HepG2 (cell line): Measurements from ENCODE around the gene CISD1. TPM values are rescaled to one million over a fixed set of nuclear protein-coding genes. Genes with fewer than 3 reads are reported as not detected.
A peak's percentile ranks its signal among the peaks of the same experiment; 100 is the strongest.

Experiments used
- ATAC-seq: fragments of 200-7000 bp; cut with Tn5 transposase; 3 replicates; pipeline ENCODE4 v1.9.1; 2020; ENCODE audit warnings: mild to moderate bottlenecking, moderate library complexity
- BruUV-seq: library from RNA; stranded (reverse); fragments of 400-500 nt; replicated peaks from 2 replicates; lab custom pipeline; 2021; lab: Mats Ljungman, UMichigan
- CTCF ChIA-PET: fragments of 300-600 bp; formaldehyde crosslinking; extraction: SDS; loops from one replicate; lab custom pipeline; 2021; ENCODE audit warnings: low total read pairs, inconsistent platforms, low intra/inter-chr PET ratio; lab: Yijun Ruan, JAX
- POLR2A ChIA-PET: fragments of 350-600 bp; sonication (Branson Sonifier 250); formaldehyde crosslinking; loops from one replicate; lab custom pipeline; 2020; ENCODE audit warnings: antibody characterized with exemption, inconsistent platforms; lab: Yijun Ruan, JAX
- DNase-seq: peaks from one replicate; pipeline ENCODE4 v3.0.0-alpha.2; 2015; ENCODE audit warnings: low spot score
- FAIRE-seq: peaks from 3 replicates; lab custom pipeline; 2011; peaks lifted over from hg19 to GRCh38; lab: Jason Lieb, UNC
- H2AFZ ChIP-seq: one replicate; pipeline ENCODE4 v1.6.1; 2011; ENCODE audit warnings: low read length, inconsistent platforms
- H3K27ac ChIP-seq: fragments of 300-600 bp; 3 replicates; pipeline ENCODE4 v1.8.0; 2011; ENCODE audit warnings: mixed run types, mild to moderate bottlenecking, mixed read lengths, low read length, inconsistent platforms; ENCODE audit not compliant: insufficient read depth; ENCODE audit errors: extremely low read length
- H3K27me3 ChIP-seq, 2 experiments: fragments of 200-600 bp in 1 of 2; 2 replicates in 1 of 2; 3 replicates in 1 of 2; pipeline versions ENCODE4 v1.6.0 to v1.8.0; 2011; ENCODE audit warnings: low read length in 2 of 2, mild to moderate bottlenecking in 2 of 2, moderate library complexity in 2 of 2, inconsistent platforms in 1 of 2; ENCODE audit not compliant: insufficient read depth in 2 of 2, control insufficient read depth in 1 of 2
- H3K36me3 ChIP-seq, 2 experiments: fragments of 200-600 bp in 1 of 2; replicated peaks in 1 of 2; 2 replicates in 1 of 2; 3 replicates in 1 of 2; pipeline versions ENCODE4 v1.5.1 to v1.8.0; 2011; ENCODE audit warnings: low read length in 2 of 2, inconsistent platforms in 1 of 2; ENCODE audit not compliant: insufficient read depth in 2 of 2, control insufficient read depth in 1 of 2
- H3K4me1 ChIP-seq: 2 replicates; pipeline ENCODE4 v1.5.1; 2012; ENCODE audit warnings: low read length, inconsistent platforms; ENCODE audit not compliant: insufficient read depth
- H3K4me2 ChIP-seq: 2 replicates; pipeline ENCODE4 v1.6.0; 2011; ENCODE audit warnings: low read depth, low read length, inconsistent platforms
- H3K4me3 ChIP-seq, 3 experiments: fragments of 200-600 bp in 1 of 3; sonication (generic), shearing (Covaris generic) in 1 of 3; replicated peaks in 1 of 3; 2 replicates each; pipeline ENCODE4 v1.5.1; 2011 to 2016; ENCODE audit warnings: low read length in 3 of 3, inconsistent platforms in 2 of 3, low read depth in 2 of 3, mild to moderate bottlenecking in 2 of 3, control low read depth in 1 of 3, mixed read lengths in 1 of 3; ENCODE audit not compliant: insufficient read depth in 1 of 3
- H3K79me2 ChIP-seq: one replicate; pipeline ENCODE4 v1.6.1; 2011; ENCODE audit warnings: low read length, inconsistent platforms; ENCODE audit not compliant: insufficient read depth
- H3K9ac ChIP-seq: 2 replicates; pipeline ENCODE4 v1.6.0; 2011; ENCODE audit warnings: mild to moderate bottlenecking, low read depth, low read length, inconsistent platforms; ENCODE audit not compliant: insufficient read depth
- H3K9me3 ChIP-seq: 2 replicates; pipeline ENCODE4 v1.5.1; 2012; ENCODE audit warnings: mild to moderate bottlenecking, low read length
- H4K20me1 ChIP-seq: 2 replicates; pipeline ENCODE4 v1.6.0; 2011; ENCODE audit warnings: inconsistent platforms, mild to moderate bottlenecking, low read length, moderate library complexity; ENCODE audit not compliant: insufficient read depth
- ARID3A ChIP-seq: IDR thresholded peaks from 2 replicates; pipeline ENCODE4 v1.6.1; 2012; ENCODE audit warnings: low read depth, low read length, improper control_type of control experiment
- DMAP1 ChIP-seq: IDR thresholded peaks from 2 replicates; pipeline ENCODE4 v1.6.1; 2016
- ETV5 ChIP-seq: IDR thresholded peaks from 2 replicates; pipeline ENCODE4 v1.6.1; 2018; ENCODE audit warnings: missing biosample characterization, missing genetic modification reagents, inconsistent platforms, borderline replicate concordance
- FLYWCH1 ChIP-seq: sonication (generic); formaldehyde crosslinking; IDR thresholded peaks from 2 replicates; pipeline ENCODE4 v1.8.1; 2023; ENCODE audit warnings: mild to moderate bottlenecking, missing genetic modification reagents
- GLI4 ChIP-seq: sonication (generic); formaldehyde crosslinking; IDR thresholded peaks from 2 replicates; pipeline ENCODE4 v1.5.1; 2020; ENCODE audit warnings: missing genetic modification reagents, mild to moderate bottlenecking, moderate library complexity, borderline replicate concordance
- MBD4 ChIP-seq: IDR thresholded peaks from 2 replicates; pipeline ENCODE4 v1.6.1; 2012; ENCODE audit warnings: low read length, inconsistent platforms, borderline replicate concordance
- MIXL1 ChIP-seq: IDR thresholded peaks from 2 replicates; pipeline ENCODE4 v1.6.1; 2016
- POGK ChIP-seq: sonication (generic); formaldehyde crosslinking; conservative IDR thresholded peaks from 2 replicates; pipeline ENCODE4 v1.8.0; 2022; ENCODE audit warnings: mild to moderate bottlenecking, moderate library complexity, missing genetic modification reagents
- PRMT3 ChIP-seq: sonication (generic); formaldehyde crosslinking; IDR thresholded peaks from 2 replicates; pipeline ENCODE4 v1.8.1; 2022; ENCODE audit warnings: low read depth, mild to moderate bottlenecking, moderate library complexity, missing genetic modification reagents, borderline replicate concordance
- RAD21 ChIP-seq: fragments of 450-650 bp; formaldehyde crosslinking; IDR thresholded peaks from 2 replicates; pipeline ENCODE4 v1.5.0; 2020; ENCODE audit warnings: mild to moderate bottlenecking
- RFX5 ChIP-seq: IDR thresholded peaks from 2 replicates; pipeline ENCODE4 v1.6.1; 2011; ENCODE audit warnings: low read depth, low read length, improper control_type of control experiment
- SMC3 ChIP-seq: IDR thresholded peaks from 2 replicates; pipeline ENCODE4 v1.6.1; 2011; ENCODE audit warnings: low read length, improper control_type of control experiment
- STAG1 ChIP-seq: sonication (generic); formaldehyde crosslinking; IDR thresholded peaks from 2 replicates; pipeline ENCODE4 v1.4.0; 2020; ENCODE audit warnings: missing genetic modification reagents
- TFAP4 ChIP-seq: sonication (generic); IDR thresholded peaks from 2 replicates; pipeline ENCODE4 v1.6.1; 2016; ENCODE audit warnings: low read depth, borderline replicate concordance
- TOE1 ChIP-seq: sonication (generic); formaldehyde crosslinking; IDR thresholded peaks from 2 replicates; pipeline ENCODE4 v1.4.0; 2020; ENCODE audit warnings: mild to moderate bottlenecking, missing genetic modification reagents
- ZBTB42 ChIP-seq: sonication (generic); formaldehyde crosslinking; IDR thresholded peaks from 2 replicates; pipeline ENCODE4 v1.5.0; 2020; ENCODE audit warnings: mild to moderate bottlenecking, missing genetic modification reagents
- ZNF512 ChIP-seq: sonication (generic); formaldehyde crosslinking; IDR thresholded peaks from 2 replicates; pipeline ENCODE4 v1.4.0; 2020; ENCODE audit warnings: mild to moderate bottlenecking, missing genetic modification reagents
- ZNF891 ChIP-seq: sonication (generic); formaldehyde crosslinking; IDR thresholded peaks from 2 replicates; pipeline ENCODE4 v1.5.0; 2020; ENCODE audit warnings: mild to moderate bottlenecking, missing genetic modification reagents
- WGBS: methylation state at CpG from one replicate; pipeline ENCODE4 v1.1.6; 2017; ENCODE audit warnings: low lambda C conversion rate; 5-methylcytosine and 5-hydroxymethylcytosine counted together
- in situ Hi-C: cut with HindIII; loops from 2 replicates; pipeline ENCODE4 v1.10.0; 2017; ENCODE audit warnings: low pct_unique_long_range_greater_than_20kb; ENCODE audit not compliant: extremely low pct_ligation_motif_present
- intact Hi-C: fragments of 100-400 bp; cut with micrococcal nuclease; formaldehyde crosslinking; loops from one replicate; pipeline ENCODE4 v1.10.0; 2022; ENCODE audit not compliant: unreplicated experiment
- polyA plus RNA-seq, 8 experiments: library from polyadenylated mRNA; depleted of rRNA in 3 of 8; stranded (reverse) in 7 of 8; unstranded in 1 of 8; fragments of >200 nt; fragmentation: Illumina TruSeq in 4 of 8; extraction: Trizol in 4 of 8; gene quantifications; 2 replicates each; pipeline versions ENCODE4 v1.2.1 to v1.2.3, GENCODE V29; 2011 to 2016; ENCODE audit warnings: low read depth in 4 of 8, missing spikeins in 1 of 8, mixed read lengths in 1 of 8; ENCODE audit not compliant: insufficient read depth in 1 of 8
- total RNA-seq, 5 experiments: library from RNA; depleted of rRNA; stranded (reverse); fragments of >200 nt; fragmentation: Illumina TruSeq; extraction: Trizol; gene quantifications; 2 replicates each; pipeline ENCODE4 v1.2.3, GENCODE V29; 2016; ENCODE audit warnings: low read depth in 1 of 5

CISD1 gene
- total and polyA plus RNA-seq, 2 of the 13 experiments (the other 11 are each of a cell fraction or from before 2014, with no cell fraction given), result 63.4 to 78.9 TPM

GRCh38 chr10:58291538-58292174 is 22.7 kb downstream of the CISD1 start:
- Histone ChIP-seq H3K9ac (no peak overlapping the region), H3K4me3 (no peak overlapping the region), H3K9me3 (no peaks in the 10 kb centered on the region), H3K4me1 (no peaks in the 10 kb centered on the region), H3K27me3 (no peaks in the 10 kb centered on the region; a peak in 1 of 5 replicates), H3K4me2 (no peak overlapping the region), H3K79me2 (no peaks in the 10 kb centered on the region), H2AFZ (no peak overlapping the region), H4K20me1 (no peaks in the 10 kb centered on the region), H3K36me3 (peaks cover 0 to 5% of the 10 kb centered on the region in 2 experiments; a peak in 1 of 5 replicates), H3K27ac (no peak overlapping the region)
- no TSS peak for BruUV-seq
- WGBS, result 89% methylated on average over 5 of the region's 5 CpGs
- POLR2A ChIA-PET, result interaction anchor here (1.8 kb wide), 1 partner anchor 23 kb away, joined by 10 read pairs; the partner anchor contains the start of gene CISD1
- in situ Hi-C loops (loop anchor here (5.0 kb wide), 1 partner anchor 109 kb away; no protein-coding TSS in a partner anchor), intact Hi-C loops (loop anchor here (1.0 kb wide), 2 partner anchors 22 to 114 kb away; partner anchors contain the start of gene CISD1)
- FAIRE-seq (no peak), DNase-seq (peak; percentile 21), ATAC-seq (peak; percentile 80)
- CTCF ChIA-PET, result interaction anchor here (3.2 kb wide), 1 partner anchor 114 kb away, joined by 56 read pairs; no protein-coding TSS in a partner anchor
- TF ChIP-seq FLYWCH1, result no peak
- TF ChIP-seq PRMT3 (CRISPR knock-in tag), result no peak
- TF ChIP-seq POGK (CRISPR knock-in tag), result no peak
- peak; percentile 90 for TF ChIP-seq STAG1 (CRISPR knock-in tag)
- TF ChIP-seq MBD4, result no peak
- peak; percentile 70 for TF ChIP-seq RAD21 (CRISPR knock-in tag)
- peak; percentile 80 for TF ChIP-seq ARID3A
- no peak for TF ChIP-seq ZNF891 (CRISPR knock-in tag)
- no peak for TF ChIP-seq RFX5
- no peak for TF ChIP-seq TOE1 (CRISPR knock-in tag)
- TF ChIP-seq TFAP4, result no peak
- no peak for TF ChIP-seq DMAP1 (CRISPR knock-in tag)
- TF ChIP-seq ETV5 (CRISPR knock-in tag), result no peak
- peak; percentile 90 for TF ChIP-seq SMC3
- no peak for TF ChIP-seq ZBTB42
- no peak for TF ChIP-seq GLI4 (CRISPR knock-in tag)
- no peak for TF ChIP-seq ZNF512 (CRISPR knock-in tag)
- TF ChIP-seq MIXL1 (CRISPR knock-in tag), result peak; percentile 62; the same call in 1 of the 2 replicates
